GM18511 (cell line): ENCODE measurements around the gene KHDRBS1.
"Not testable (repeated sequence)": the region's sequence is repeated elsewhere in the genome, so short reads cannot be mapped to it uniquely, and the experiment has no call there.

Source experiments
- ATAC-seq: cut with Tn5 transposase; IDR thresholded peaks from one replicate; pipeline ENCODE4 v1.9.1; 2021; ENCODE audit warnings: mild to moderate bottlenecking, moderate library complexity; ENCODE audit not compliant: unreplicated experiment

Gene KHDRBS1

GRCh38 chr1:32062867-32063230 is 49.2 kb downstream of the KHDRBS1 start:
- ATAC-seq = no peak

GRCh38 chr1:32063261-32063681 is 49.6 kb downstream of the KHDRBS1 start:
- ATAC-seq = no peak

DNA sequence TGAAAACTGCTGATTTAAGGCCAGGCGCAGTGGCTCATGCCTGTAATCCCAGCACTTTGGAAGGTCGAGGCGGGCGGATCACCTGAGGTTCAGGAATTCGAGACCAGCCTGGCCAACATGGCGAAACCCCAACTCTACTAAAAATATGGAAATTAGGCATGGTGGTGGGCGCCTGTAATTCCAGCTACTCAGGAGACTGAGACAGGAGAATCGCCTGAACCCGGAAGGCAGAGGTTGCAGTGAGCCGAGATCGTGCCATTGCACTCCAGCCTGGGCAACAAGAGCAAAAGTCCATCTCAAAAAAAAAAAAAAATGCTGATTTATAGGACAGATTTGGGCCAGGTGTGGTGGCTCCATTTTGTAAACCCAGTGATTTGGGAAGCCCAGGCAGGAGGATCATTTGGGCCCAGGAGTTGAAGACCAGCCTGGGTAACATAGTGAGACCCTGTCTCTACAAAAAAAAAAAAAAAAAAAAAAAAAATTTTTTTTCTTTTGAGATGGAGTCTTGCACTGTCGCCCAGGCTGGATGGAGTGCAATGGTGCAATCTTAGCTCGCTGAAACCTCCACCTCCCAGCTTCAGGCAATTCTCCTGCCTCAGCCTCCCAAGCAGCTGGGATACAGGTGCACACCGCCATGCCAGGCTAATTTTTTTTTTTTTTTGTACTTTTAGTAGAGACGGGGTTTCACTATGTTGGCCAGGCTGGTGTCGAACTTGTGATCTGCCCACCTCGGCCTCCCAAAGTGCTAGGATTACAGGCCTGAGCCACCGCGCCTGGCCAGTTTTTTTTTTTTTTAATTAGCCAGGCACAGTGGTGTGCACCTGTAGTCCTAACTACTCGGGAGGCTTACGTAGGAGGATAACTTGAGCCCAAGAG is 52.2 kb downstream of the KHDRBS1 start:
- ATAC-seq = not testable (repeated sequence)

GRCh38 chr1:32066489-32066873 is 52.8 kb downstream of the KHDRBS1 start:
- ATAC-seq = no peak

DNA sequence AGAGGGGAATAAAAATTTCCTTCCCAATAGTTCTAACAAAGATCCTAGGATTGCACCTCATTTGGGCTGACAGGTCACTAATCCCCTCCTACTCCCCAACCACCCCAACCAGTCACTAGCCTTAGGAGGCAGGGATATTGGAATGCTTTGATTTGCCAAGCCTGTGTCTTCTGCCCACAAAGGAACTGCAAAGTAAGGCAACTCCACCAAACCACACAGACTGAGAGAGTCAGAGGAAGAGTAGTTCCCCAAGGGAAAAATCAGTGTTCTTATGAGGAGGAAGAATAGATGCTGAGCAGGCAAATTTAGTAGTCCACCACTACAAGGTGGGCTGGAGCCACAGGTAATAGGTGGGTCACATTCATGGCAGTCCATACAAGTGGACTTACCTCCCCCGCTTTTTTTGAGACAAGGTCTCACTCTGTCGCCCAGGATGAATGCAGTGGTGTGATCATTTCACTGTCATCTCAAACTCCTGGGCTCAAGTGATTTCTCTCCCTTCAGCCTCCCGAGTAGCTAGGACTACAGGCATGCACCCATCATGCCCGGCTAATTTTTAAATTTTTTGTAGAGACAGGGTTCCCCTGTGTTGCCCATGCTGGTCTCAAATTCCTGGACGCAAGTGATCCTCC is 55.4 kb downstream of the KHDRBS1 start:
- no peak for ATAC-seq

DNA sequence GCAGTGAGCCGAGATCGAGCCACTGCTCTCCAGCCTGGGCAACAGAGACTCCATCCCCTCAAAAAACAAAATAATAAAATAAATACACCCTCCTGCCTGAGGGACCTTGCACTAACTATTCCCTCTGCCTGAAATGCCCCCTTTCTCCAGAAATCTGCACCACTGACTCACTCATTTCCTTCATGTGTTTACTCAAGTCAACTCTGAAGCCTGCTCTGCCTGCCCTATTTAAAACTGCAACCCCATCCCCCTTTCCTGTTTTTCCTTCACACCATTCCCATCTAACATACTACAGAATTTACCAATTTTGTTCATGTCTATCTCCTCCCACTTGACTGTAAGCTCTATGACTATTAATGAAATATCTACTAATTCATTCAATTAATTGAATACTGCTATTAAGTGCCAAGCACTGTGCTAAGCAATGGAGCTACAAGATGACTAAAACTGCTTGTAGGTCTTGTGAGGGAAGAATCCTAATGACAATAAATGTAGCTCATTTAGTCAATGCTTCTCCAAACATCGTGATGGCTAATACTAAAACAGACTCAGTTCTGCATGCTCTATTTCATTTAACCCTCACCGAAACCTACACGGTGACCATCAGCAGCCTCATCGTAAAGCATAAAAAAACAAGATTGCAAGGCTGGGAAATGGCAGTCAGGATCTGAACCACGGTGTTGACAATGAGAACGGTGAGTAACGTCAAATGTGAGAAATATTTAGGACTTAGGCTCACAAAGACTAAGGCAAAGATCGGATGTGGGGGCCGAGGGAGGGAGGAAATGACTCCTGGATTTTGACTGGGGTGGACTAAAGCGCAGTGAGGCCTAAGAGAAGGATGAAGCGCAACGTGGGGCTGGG is 58.3 kb downstream of the KHDRBS1 start:
- no peak for ATAC-seq

DNA sequence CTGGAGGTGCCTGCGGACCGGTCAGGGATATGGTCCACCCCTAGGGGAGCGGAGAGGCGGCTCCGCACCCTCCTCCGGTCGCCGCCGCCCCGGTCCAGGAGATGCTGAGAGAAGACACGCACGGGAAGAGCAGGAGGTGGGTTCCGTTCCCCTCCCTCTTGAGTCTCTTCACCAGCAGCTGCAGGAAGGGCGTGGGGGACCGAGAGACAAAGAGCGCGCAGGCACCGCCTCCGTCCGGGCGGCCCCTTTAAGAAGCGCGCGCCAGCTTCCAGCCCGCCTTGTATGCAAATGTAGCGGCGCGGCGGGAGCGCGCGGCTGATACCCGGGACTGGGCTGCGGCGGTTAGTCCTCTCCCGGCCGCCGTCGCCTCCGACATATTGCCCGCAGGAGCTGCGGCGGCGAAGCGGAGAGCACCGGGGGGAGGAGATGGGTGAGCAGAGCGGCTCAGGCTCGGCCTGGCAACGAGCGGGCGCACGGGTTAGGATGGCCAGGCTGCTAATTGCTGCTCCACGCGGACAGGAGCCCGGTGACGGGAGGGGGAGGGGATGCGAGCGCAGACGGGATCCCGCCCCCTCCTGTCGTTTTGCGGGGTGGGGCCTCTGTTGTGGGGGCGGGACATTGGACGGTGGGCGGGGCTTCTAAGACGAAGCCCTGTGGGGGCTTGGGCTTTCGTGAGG is 59.1 kb downstream of the KHDRBS1 start, which contains the start of gene TMEM39B:
TSS of gene TMEM39B (plus strand) at position 318 of the 677 bp plus-strand sequence. CDS start at position 427, 109 bp downstream.
- peak; percentile 84 for ATAC-seq

DNA sequence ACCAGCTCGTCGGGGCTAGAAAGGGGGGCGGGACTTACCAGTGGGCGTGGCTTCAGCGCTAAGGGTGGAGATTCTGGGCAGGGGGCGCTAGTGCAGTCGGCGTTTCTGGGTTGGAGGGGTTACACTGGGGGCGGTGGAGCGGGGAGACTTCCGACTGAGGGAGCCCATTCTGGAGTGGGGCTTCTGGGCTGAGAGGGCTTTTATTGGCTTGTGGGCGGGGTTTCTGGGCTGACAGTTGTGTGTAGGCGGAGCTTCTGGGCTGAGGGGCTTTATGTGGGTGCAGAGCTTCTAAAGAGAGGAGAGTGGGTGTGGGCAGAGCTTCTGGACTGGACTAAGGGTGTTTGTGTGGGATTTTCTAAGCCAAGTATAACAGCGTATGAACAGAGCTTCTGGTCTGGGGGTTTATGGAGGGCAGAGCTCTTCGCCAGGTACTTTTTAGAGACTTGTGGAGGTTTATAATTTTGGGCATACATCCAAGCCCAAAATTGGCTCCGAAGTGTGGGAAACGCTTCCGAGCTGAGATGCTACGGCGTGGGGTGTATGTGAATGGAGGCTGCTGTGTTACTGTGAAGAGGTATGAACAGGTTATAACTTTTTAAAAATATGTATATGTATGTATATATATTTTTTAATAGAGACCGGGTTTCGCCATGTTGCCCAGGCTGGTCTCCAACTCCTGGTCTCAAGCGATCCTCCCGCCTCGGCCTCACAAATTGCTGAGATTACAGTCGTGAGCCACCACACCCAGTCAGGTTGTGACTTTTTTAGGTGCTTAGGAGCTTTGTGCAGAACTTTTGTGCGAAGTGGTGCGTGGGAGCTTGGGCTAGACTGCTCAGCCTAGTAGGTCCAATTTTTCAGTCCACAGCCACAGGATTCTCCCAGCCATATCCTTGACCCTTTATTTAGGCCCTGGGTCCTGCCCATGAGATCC is 59.9 kb downstream of the KHDRBS1 start:
- no peak for ATAC-seq

DNA sequence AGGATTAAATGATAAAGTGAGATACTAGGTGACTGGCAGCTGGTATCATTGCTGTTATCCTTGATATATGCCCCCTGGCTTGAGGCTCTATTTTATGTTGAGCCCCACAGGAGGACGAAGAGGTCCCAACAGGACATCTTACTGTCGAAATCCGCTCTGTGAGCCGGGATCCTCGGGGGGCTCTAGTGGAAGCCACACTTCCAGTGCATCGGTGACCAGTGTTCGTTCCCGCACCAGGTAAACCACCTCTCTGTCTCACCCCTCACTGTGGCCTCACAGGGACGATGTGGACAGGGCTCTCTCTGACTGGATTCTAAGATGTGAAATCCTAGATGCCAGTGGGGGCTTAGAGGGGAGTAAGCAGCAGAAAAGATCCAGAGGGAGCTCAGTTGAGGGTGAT is 61.2 kb downstream of the KHDRBS1 start:
- ATAC-seq = no peak

DNA sequence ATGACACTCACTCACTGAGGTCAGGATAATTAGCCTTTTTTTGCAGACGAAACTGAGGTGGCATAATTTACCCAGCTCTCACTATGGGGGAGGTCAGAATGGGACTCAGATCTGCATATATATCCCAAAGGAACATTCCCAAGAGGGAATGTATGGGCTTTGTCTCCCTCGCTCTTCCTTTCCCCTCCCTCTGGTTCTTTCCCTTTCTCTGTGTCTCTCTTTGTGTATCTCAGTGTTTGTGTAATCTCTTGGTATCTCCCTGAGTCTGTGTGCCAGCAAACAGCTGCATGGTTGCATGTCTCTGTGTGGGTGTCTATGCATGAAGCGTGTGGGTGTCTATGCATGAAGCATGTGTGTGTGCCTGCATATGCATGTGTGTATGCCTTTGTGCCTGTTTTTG is 63.8 kb downstream of the KHDRBS1 start:
- no peak for ATAC-seq

DNA sequence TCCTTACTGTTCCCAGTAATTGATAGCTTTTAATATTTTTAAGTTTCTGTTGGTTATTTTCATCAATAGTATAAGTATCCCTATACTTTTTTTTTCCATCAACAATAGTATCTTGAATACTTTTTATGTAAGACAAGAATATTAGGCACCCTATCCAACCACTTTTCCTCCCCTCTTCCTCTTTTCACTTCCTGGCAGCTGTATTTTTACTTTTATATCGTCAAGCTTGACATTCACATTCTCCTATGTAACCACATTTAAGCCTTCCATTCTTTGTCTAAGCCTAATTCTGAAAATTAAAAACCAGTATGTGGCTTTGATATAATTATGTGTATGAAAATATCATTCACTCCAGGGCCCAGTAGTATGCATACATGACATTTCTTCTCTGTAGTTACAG is 68.4 kb downstream of the KHDRBS1 start:
- no peak for ATAC-seq

DNA sequence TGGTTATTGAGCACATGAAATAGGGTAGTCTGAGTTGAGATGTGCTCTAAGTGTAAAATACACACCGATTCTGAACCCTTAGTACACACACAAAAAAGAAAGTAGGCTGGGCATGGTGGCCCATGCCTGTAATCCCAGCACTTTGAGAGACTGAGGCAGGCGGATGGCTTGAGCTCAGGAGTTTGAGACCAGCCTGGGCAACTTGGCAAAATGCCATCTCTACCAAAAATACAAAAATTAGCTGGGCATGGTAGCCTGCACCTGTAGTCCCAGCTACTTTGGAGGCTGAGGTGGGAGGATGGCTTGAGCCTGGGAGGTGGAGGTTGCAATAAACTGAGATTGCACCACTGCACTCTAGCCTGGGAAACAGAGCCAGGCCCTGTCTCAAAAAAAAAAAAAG is 72.7 kb downstream of the KHDRBS1 start:
- ATAC-seq = not testable (repeated sequence)

- no peak for ATAC-seq
Observed at GRCh38 chr1:32091176-32091575, 77.5 kb downstream of the KHDRBS1 start.

GRCh38 chr1:32091591-32091990 is 77.9 kb downstream of the KHDRBS1 start:
- no peak for ATAC-seq
